ENCODE data around the gene TNRC18. TPM values are rescaled to one million over a fixed set of nuclear protein-coding genes. Genes with fewer than 3 reads are reported as not detected.
"Not testable (repeated sequence)": the region's sequence is repeated elsewhere in the genome, so short reads cannot be mapped to it uniquely, and the experiment has no call there.

TNRC18 gene
- polyA plus RNA-seq, 3 donors: 0.64 to 49.9 (median 0.70) TPM

- no peak overlapping the region for H2AFZ ChIP-seq (ENCODE audit: insufficient read depth, low read depth, low read length, poor library complexity, severe bottlenecking)
- H3K27me3 Mint-ChIP-seq (ENCODE audit: low read depth in 3 of 3): peaks cover 8 to 24% (median 11%) of the 10 kb centered on the region in 3 donors
- no peak for DNase-seq
- H3K4me3 ChIP-seq (replicated peaks in 1 of 3; ENCODE audit: low read depth in 2 of 3, low read length in 3 of 3): no peak overlapping the region
- WGBS (ENCODE audit: insufficient coverage): 82% methylated on average over 2 of the region's 15 CpGs
- no peaks in the 10 kb centered on the region for H3K27me3 ChIP-seq (ENCODE audit: control insufficient read depth in 2 of 2, insufficient read depth in 2 of 2, low read length in 2 of 2)
- H3K79me2 ChIP-seq (ENCODE audit: insufficient read depth, low read length): no peaks in the 10 kb centered on the region
- no peaks in the 10 kb centered on the region for H4K20me1 ChIP-seq (ENCODE audit: insufficient read depth, low read length)
- no peak overlapping the region for H3K27ac ChIP-seq (ENCODE audit: low read depth in 1 of 2, low read length in 2 of 2)
- H3K4me1 ChIP-seq (ENCODE audit: control insufficient read depth in 1 of 2, insufficient read depth in 2 of 2, low read length in 2 of 2): no peaks in the 10 kb centered on the region
- no peaks in the 10 kb centered on the region for H3K4me1 Mint-ChIP-seq
- intact Hi-C loops (cut with micrococcal nuclease): no loop called here
- H3K27ac Mint-ChIP-seq: no peak overlapping the region
- H3K9me3 ChIP-seq (replicated peaks in 1 of 2; ENCODE audit: control insufficient read depth in 1 of 2, insufficient read depth in 1 of 2, low read length in 2 of 2): peaks cover 0 to 4% of the 10 kb centered on the region in 2 donors
- peaks cover 0 to 4% (median 0%) of the 10 kb centered on the region in 7 donors for H3K9me3 Mint-ChIP-seq
- H3K36me3 Mint-ChIP-seq: no peaks in the 10 kb centered on the region
- no peak overlapping the region for H3K4me2 ChIP-seq (replicated peaks; ENCODE audit: extremely low read depth, low read length, poor library complexity, severe bottlenecking)
- H3K4me3 Mint-ChIP-seq: no peak overlapping the region
- H3K9ac ChIP-seq (ENCODE audit: insufficient read depth, low read length, poor library complexity, severe bottlenecking): no peak overlapping the region
- TF ChIP-seq, protein P1, sequence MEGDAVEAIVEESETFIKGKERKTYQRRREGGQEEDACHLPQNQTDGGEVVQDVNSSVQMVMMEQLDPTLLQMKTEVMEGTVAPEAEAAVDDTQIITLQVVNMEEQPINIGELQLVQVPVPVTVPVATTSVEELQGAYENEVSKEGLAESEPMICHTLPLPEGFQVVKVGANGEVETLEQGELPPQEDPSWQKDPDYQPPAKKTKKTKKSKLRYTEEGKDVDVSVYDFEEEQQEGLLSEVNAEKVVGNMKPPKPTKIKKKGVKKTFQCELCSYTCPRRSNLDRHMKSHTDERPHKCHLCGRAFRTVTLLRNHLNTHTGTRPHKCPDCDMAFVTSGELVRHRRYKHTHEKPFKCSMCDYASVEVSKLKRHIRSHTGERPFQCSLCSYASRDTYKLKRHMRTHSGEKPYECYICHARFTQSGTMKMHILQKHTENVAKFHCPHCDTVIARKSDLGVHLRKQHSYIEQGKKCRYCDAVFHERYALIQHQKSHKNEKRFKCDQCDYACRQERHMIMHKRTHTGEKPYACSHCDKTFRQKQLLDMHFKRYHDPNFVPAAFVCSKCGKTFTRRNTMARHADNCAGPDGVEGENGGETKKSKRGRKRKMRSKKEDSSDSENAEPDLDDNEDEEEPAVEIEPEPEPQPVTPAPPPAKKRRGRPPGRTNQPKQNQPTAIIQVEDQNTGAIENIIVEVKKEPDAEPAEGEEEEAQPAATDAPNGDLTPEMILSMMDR (IDR thresholded peaks at IDR 0.05): no peak
- no peaks in the 10 kb centered on the region for H3K36me3 ChIP-seq (replicated peaks in 1 of 2; ENCODE audit: control insufficient read depth in 1 of 2, insufficient read depth in 2 of 2, low read length in 2 of 2)
Observed at GRCh38 chr7:5276611-5277010, 147.0 kb downstream of the TNRC18 start.

- H2AFZ ChIP-seq (ENCODE audit: insufficient read depth, low read depth, low read length, poor library complexity, severe bottlenecking); H3K4me3 ChIP-seq (replicated peaks in 1 of 3; ENCODE audit: low read depth in 2 of 3, low read length in 3 of 3); H3K4me2 ChIP-seq (replicated peaks; ENCODE audit: extremely low read depth, low read length, poor library complexity, severe bottlenecking); H3K36me3 Mint-ChIP-seq; H3K4me1 ChIP-seq (ENCODE audit: control insufficient read depth in 1 of 2, insufficient read depth in 2 of 2, low read length in 2 of 2); H3K9me3 Mint-ChIP-seq; H3K27me3 ChIP-seq (ENCODE audit: control insufficient read depth in 2 of 2, insufficient read depth in 2 of 2, low read length in 2 of 2); H4K20me1 ChIP-seq (ENCODE audit: insufficient read depth, low read length); H3K79me2 ChIP-seq (ENCODE audit: insufficient read depth, low read length); H3K36me3 ChIP-seq (replicated peaks in 1 of 2; ENCODE audit: control insufficient read depth in 1 of 2, insufficient read depth in 2 of 2, low read length in 2 of 2); H3K9me3 ChIP-seq (replicated peaks in 1 of 2; ENCODE audit: control insufficient read depth in 1 of 2, insufficient read depth in 1 of 2, low read length in 2 of 2); H3K27ac Mint-ChIP-seq; intact Hi-C loops (cut with micrococcal nuclease); H3K9ac ChIP-seq (ENCODE audit: insufficient read depth, low read length, poor library complexity, severe bottlenecking); DNase-seq; H3K27ac ChIP-seq (ENCODE audit: low read depth in 1 of 2, low read length in 2 of 2); H3K4me1 Mint-ChIP-seq; H3K4me3 Mint-ChIP-seq: not testable (repeated sequence)
- H3K27me3 Mint-ChIP-seq (ENCODE audit: low read depth in 3 of 3): peaks cover 8 to 23% (median 10%) of the 10 kb centered on the region in 3 donors
- 98% methylated on average over 13 of the region's 14 CpGs for WGBS (ENCODE audit: insufficient coverage)
Observed at GRCh38 chr7:5276123-5276522, 147.5 kb downstream of the TNRC18 start.

GRCh38 chr7:5275510-5275909 lies 148.1 kb downstream of the TNRC18 start:
- H3K36me3 Mint-ChIP-seq; H3K4me2 ChIP-seq (replicated peaks; ENCODE audit: extremely low read depth, low read length, poor library complexity, severe bottlenecking); H2AFZ ChIP-seq (ENCODE audit: insufficient read depth, low read depth, low read length, poor library complexity, severe bottlenecking); H3K4me3 ChIP-seq (replicated peaks in 1 of 3; ENCODE audit: low read depth in 2 of 3, low read length in 3 of 3); H3K36me3 ChIP-seq (replicated peaks in 1 of 2; ENCODE audit: control insufficient read depth in 1 of 2, insufficient read depth in 2 of 2, low read length in 2 of 2); H3K4me3 Mint-ChIP-seq; H3K27ac Mint-ChIP-seq; H3K4me1 Mint-ChIP-seq; H4K20me1 ChIP-seq (ENCODE audit: insufficient read depth, low read length); H3K27ac ChIP-seq (ENCODE audit: low read depth in 1 of 2, low read length in 2 of 2); intact Hi-C loops (cut with micrococcal nuclease); H3K4me1 ChIP-seq (ENCODE audit: control insufficient read depth in 1 of 2, insufficient read depth in 2 of 2, low read length in 2 of 2); H3K27me3 ChIP-seq (ENCODE audit: control insufficient read depth in 2 of 2, insufficient read depth in 2 of 2, low read length in 2 of 2); H3K79me2 ChIP-seq (ENCODE audit: insufficient read depth, low read length); H3K9ac ChIP-seq (ENCODE audit: insufficient read depth, low read length, poor library complexity, severe bottlenecking); H3K9me3 Mint-ChIP-seq; H3K9me3 ChIP-seq (replicated peaks in 1 of 2; ENCODE audit: control insufficient read depth in 1 of 2, insufficient read depth in 1 of 2, low read length in 2 of 2); DNase-seq: not testable (repeated sequence)
- H3K27me3 Mint-ChIP-seq (ENCODE audit: low read depth in 3 of 3): peaks cover 6 to 17% (median 9%) of the 10 kb centered on the region in 3 donors
- no CpG with 5 or more reads among the region's 10 CpGs for WGBS (ENCODE audit: insufficient coverage)

DNA sequence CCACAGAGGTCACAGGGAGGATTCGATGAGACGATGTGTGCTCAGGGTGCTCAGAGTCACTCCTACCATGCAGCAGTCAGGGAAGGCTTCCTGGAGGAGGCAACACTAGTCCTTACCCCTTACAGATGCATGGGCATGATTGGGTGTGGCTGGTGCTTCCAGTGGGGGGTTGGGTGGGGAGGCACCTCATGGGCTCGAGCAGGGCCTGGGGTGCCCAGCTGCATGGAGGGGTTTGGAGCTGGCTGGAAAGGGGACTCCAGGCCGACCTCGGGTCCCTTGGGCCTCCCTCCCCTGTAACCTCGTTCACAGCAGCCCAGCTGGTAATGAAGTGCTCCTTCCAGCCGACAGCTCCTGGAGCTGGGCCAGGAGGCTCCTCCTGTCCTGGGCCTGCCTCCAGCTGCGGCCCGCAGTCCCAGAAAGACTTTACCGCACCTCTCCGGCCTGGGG lies 148.6 kb downstream of the TNRC18 start:
- H2AFZ ChIP-seq (ENCODE audit: insufficient read depth, low read depth, low read length, poor library complexity, severe bottlenecking); H3K4me3 Mint-ChIP-seq; H4K20me1 ChIP-seq (ENCODE audit: insufficient read depth, low read length); H3K9ac ChIP-seq (ENCODE audit: insufficient read depth, low read length, poor library complexity, severe bottlenecking); H3K27ac ChIP-seq (ENCODE audit: low read depth in 1 of 2, low read length in 2 of 2); DNase-seq; H3K4me2 ChIP-seq (replicated peaks; ENCODE audit: extremely low read depth, low read length, poor library complexity, severe bottlenecking); H3K4me3 ChIP-seq (replicated peaks in 1 of 3; ENCODE audit: low read depth in 2 of 3, low read length in 3 of 3); H3K4me1 Mint-ChIP-seq; H3K79me2 ChIP-seq (ENCODE audit: insufficient read depth, low read length); H3K36me3 Mint-ChIP-seq; intact Hi-C loops (cut with micrococcal nuclease); H3K9me3 Mint-ChIP-seq; H3K4me1 ChIP-seq (ENCODE audit: control insufficient read depth in 1 of 2, insufficient read depth in 2 of 2, low read length in 2 of 2); H3K27me3 ChIP-seq (ENCODE audit: control insufficient read depth in 2 of 2, insufficient read depth in 2 of 2, low read length in 2 of 2); H3K9me3 ChIP-seq (replicated peaks in 1 of 2; ENCODE audit: control insufficient read depth in 1 of 2, insufficient read depth in 1 of 2, low read length in 2 of 2); H3K36me3 ChIP-seq (replicated peaks in 1 of 2; ENCODE audit: control insufficient read depth in 1 of 2, insufficient read depth in 2 of 2, low read length in 2 of 2): not testable (repeated sequence)
- Mint-ChIP-seq H3K27ac (peak overlapping the region in 1 of 7 donors; percentile 36), H3K27me3 (ENCODE audit: low read depth in 3 of 3) (peaks cover 9 to 13% (median 9%) of the 10 kb centered on the region in 3 donors)
- WGBS (ENCODE audit: insufficient coverage): 69% methylated on average over 4 of the region's 11 CpGs

Measured in CD14-positive monocyte (primary cell).